GM18499 (cell line): ENCODE results near the gene CDC14A.

Experiments
- ATAC-seq: cut with Tn5 transposase; IDR thresholded peaks from one replicate; pipeline ENCODE4 v1.9.1; 2021; ENCODE audit warnings: moderate number of reproducible peaks; ENCODE audit not compliant: insufficient read depth, unreplicated experiment

Gene CDC14A

DNA sequence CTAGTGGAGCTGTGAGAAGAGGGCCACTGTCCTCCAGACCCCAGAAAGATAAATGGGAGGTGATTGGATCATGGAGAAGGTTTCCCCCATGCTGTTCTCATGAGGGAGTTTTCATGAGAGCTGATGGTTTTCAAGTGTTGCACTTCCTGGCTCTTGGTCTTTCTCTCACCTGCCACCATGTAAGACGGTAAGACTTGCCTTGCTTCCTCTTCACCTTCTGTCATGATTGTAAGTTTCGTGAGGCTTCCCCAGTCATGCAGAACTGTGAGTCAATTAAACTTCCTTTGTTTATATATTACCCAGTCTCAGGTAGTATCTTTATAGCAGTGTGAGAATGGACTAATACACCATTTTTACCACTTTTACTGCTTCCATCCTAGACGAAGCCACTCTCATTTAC, 213.2 kb downstream of the CDC14A start:
- no peak for ATAC-seq

- no peak for ATAC-seq
These were observed 213.8 kb downstream of the CDC14A start for GRCh38 chr1:100565937-100566699.

GRCh38 chr1:100567062-100567461, 214.8 kb downstream of the CDC14A start:
- ATAC-seq: no peak
